Omental fat pad (tissue), 4 donors: ENCODE data around the gene AFMID. TPM values are rescaled to one million over a fixed set of nuclear protein-coding genes. Genes with fewer than 3 reads are reported as not detected.
"Not testable (repeated sequence)": the region's sequence is repeated elsewhere in the genome, so short reads cannot be mapped to it uniquely, and the experiment has no call there.

Experiments used
- ATAC-seq: fragments of 150-250 bp; one replicate; pipeline ENCODE4 v1.9.1; 2016; ENCODE audit warnings: mild to moderate bottlenecking, moderate library complexity; ENCODE audit not compliant: low FRiP score
- DNase-seq: peaks from one replicate; pipeline ENCODE4 v3.0.0-alpha.2; 2019; ENCODE audit warnings: low spot score
- CTCF ChIP-seq, 3 donors: fragments of 450-650 bp; IDR thresholded peaks; one replicate each; pipeline ENCODE4 v1.5.1; 2016 to 2017; ENCODE audit warnings: antibody characterized with exemption in 3 of 3, mild to moderate bottlenecking in 3 of 3, moderate library complexity in 2 of 3
- total RNA-seq, 4 donors: library from RNA; depleted of rRNA; stranded (reverse); fragments of >200 nt; gene quantifications; one replicate each; pipeline ENCODE4 v1.1.0, GENCODE V29; 2016

The AFMID gene
- total RNA-seq, 4 donors from 2014 or later: 21.7 to 29.0 (median 26.0) TPM

GRCh38 chr17:78232859-78233173, 45.7 kb downstream of the AFMID start:
- DNase-seq (no peak), ATAC-seq (no peak)
- no peak for TF ChIP-seq CTCF (IDR thresholded peaks at IDR 0.05)

- no peak for TF ChIP-seq CTCF (IDR thresholded peaks at IDR 0.05)
- DNase-seq (no peak), ATAC-seq (no peak)
Observed at GRCh38 chr17:78233678-78234077, 46.5 kb downstream of the AFMID start.

GRCh38 chr17:78234261-78234865, 47.2 kb downstream of the AFMID start:
- DNase-seq: no peak
- no peak for ATAC-seq
- TF ChIP-seq CTCF (IDR thresholded peaks at IDR 0.05): no peak

GRCh38 chr17:78235022-78235421, 47.9 kb downstream of the AFMID start:
- DNase-seq, ATAC-seq: not testable (repeated sequence)

- DNase-seq: no peak
- ATAC-seq: no peak
- TF ChIP-seq CTCF (IDR thresholded peaks at IDR 0.05): no peak
Observed at GRCh38 chr17:78235885-78236284, 48.7 kb downstream of the AFMID start.

GRCh38 chr17:78236362-78237127, 49.4 kb downstream of the AFMID start:
- TF ChIP-seq CTCF (IDR thresholded peaks at IDR 0.05): no peak
- ATAC-seq (no peak), DNase-seq (no peak)

GRCh38 chr17:78237401-78238012, 50.3 kb downstream of the AFMID start:
- DNase-seq: no peak
- ATAC-seq: no peak
- TF ChIP-seq CTCF (IDR thresholded peaks at IDR 0.05): no peak
